WTC11 (cell line): Measurements from ENCODE around the gene MYH10. TPM values are rescaled to one million over a fixed set of nuclear protein-coding genes. Genes with fewer than 3 reads are reported as not detected.

Experiments used
- ATAC-seq: fragments of 200-7000 bp; cut with Tn5 transposase; 2 replicates; pipeline ENCODE4 v1.10.0; 2021; ENCODE audit warnings: mild to moderate bottlenecking, moderate library complexity
- CTCF ChIA-PET: fragments of 300-600 bp; sonication (Branson Sonifier 250); formaldehyde crosslinking; loops from one replicate; lab custom pipeline; 2021; ENCODE audit warnings: antibody characterized with exemption; lab: Charles Lee
- POLR2A ChIA-PET: fragments of 350-600 bp; sonication (Branson Sonifier 250); formaldehyde crosslinking; loops from one replicate; lab custom pipeline; 2021; ENCODE audit warnings: antibody characterized with exemption; lab: Charles Lee
- DNase-seq: peaks from one replicate; pipeline ENCODE4 v3.0.0; 2021; ENCODE audit warnings: low spot score
- H3K27ac Mint-ChIP-seq: 2 replicates; pipeline ENCODE4 v1.8.0; 2021; ENCODE audit warnings: mixed read lengths
- H3K27me3 Mint-ChIP-seq: 2 replicates; pipeline ENCODE4 v1.8.0; 2021; ENCODE audit warnings: low read depth, mild to moderate bottlenecking, moderate library complexity, mixed read lengths
- H3K36me3 Mint-ChIP-seq: 2 replicates; pipeline ENCODE4 v1.8.0; 2021; ENCODE audit warnings: mixed read lengths
- H3K4me1 Mint-ChIP-seq: 2 replicates; pipeline ENCODE4 v1.8.0; 2022; ENCODE audit warnings: mixed read lengths
- H3K4me3 Mint-ChIP-seq: 2 replicates; pipeline ENCODE4 v1.8.0; 2021; ENCODE audit warnings: mild to moderate bottlenecking, moderate library complexity, mixed read lengths
- H3K9me3 Mint-ChIP-seq: 2 replicates; pipeline ENCODE4 v1.8.0; 2021; ENCODE audit warnings: mixed read lengths
- ARID4B ChIP-seq: sonication (generic); formaldehyde crosslinking; IDR thresholded peaks from 2 replicates; pipeline ENCODE4 v1.8.0; 2023; ENCODE audit warnings: missing genetic modification reagents, mild to moderate bottlenecking, borderline replicate concordance
- E2F5 ChIP-seq: sonication (generic); formaldehyde crosslinking; IDR thresholded peaks from 2 replicates; pipeline ENCODE4 v1.8.1; 2022; ENCODE audit warnings: mild to moderate bottlenecking, moderate library complexity, missing genetic modification reagents
- FOXP1 ChIP-seq: sonication (generic); formaldehyde crosslinking; IDR thresholded peaks from 2 replicates; pipeline ENCODE4 v1.8.0; 2022; ENCODE audit warnings: missing genetic modification reagents, mild to moderate bottlenecking, moderate library complexity, borderline replicate concordance
- FOXP4 ChIP-seq: sonication (generic); formaldehyde crosslinking; IDR thresholded peaks from 2 replicates; pipeline ENCODE4 v1.8.0; 2022; ENCODE audit warnings: mild to moderate bottlenecking, missing genetic modification reagents
- NFATC4 ChIP-seq: fragments of 250-450 bp; sonication (Bioruptor Pico); IDR thresholded peaks from 2 replicates; pipeline ENCODE4 v1.9.0; 2021; ENCODE audit warnings: mild to moderate bottlenecking
- OVOL2 ChIP-seq: fragments of 250-450 bp; sonication (Bioruptor Pico); IDR thresholded peaks from 2 replicates; pipeline ENCODE4 v1.9.0; 2021; ENCODE audit warnings: mild to moderate bottlenecking, borderline replicate concordance
- PRRX2 ChIP-seq: fragments of 250-450 bp; sonication (Bioruptor Pico); IDR thresholded peaks from 2 replicates; pipeline ENCODE4 v1.8.0; 2021; ENCODE audit warnings: mild to moderate bottlenecking
- RELA ChIP-seq: sonication (generic); formaldehyde crosslinking; IDR thresholded peaks from 2 replicates; pipeline ENCODE4 v1.8.1; 2022; ENCODE audit warnings: missing genetic modification reagents, mild to moderate bottlenecking, borderline replicate concordance
- SMAD4 ChIP-seq: sonication (generic); formaldehyde crosslinking; IDR thresholded peaks from 2 replicates; pipeline ENCODE4 v1.8.0; 2022; ENCODE audit warnings: mild to moderate bottlenecking, missing genetic modification reagents
- ZBTB43 ChIP-seq: sonication (generic); formaldehyde crosslinking; IDR thresholded peaks from 2 replicates; pipeline ENCODE4 v1.8.1; 2023; ENCODE audit warnings: mild to moderate bottlenecking, missing genetic modification reagents
- ZNF121 ChIP-seq: sonication (generic); formaldehyde crosslinking; IDR thresholded peaks from 2 replicates; pipeline ENCODE4 v1.8.0; 2023; ENCODE audit warnings: missing genetic modification reagents
- ZNF263 ChIP-seq: sonication (generic); formaldehyde crosslinking; IDR thresholded peaks from 2 replicates; pipeline ENCODE4 v1.8.1; 2022; ENCODE audit warnings: low read depth, mild to moderate bottlenecking, moderate library complexity, missing genetic modification reagents
- total RNA-seq: library from RNA; stranded (reverse); gene quantifications from 3 replicates; pipeline ENCODE4 v1.2.3, GENCODE V29; 2021
- TF ChIP-seq, protein P1 (sequence below): sonication (generic); formaldehyde crosslinking; IDR thresholded peaks from 2 replicates; pipeline ENCODE4 v1.8.1; 2023; ENCODE audit warnings: mild to moderate bottlenecking, moderate library complexity, missing genetic modification reagents

MYH10 gene
- total RNA-seq, 1 experiment from 2014 or later, result 231 TPM

DNA sequence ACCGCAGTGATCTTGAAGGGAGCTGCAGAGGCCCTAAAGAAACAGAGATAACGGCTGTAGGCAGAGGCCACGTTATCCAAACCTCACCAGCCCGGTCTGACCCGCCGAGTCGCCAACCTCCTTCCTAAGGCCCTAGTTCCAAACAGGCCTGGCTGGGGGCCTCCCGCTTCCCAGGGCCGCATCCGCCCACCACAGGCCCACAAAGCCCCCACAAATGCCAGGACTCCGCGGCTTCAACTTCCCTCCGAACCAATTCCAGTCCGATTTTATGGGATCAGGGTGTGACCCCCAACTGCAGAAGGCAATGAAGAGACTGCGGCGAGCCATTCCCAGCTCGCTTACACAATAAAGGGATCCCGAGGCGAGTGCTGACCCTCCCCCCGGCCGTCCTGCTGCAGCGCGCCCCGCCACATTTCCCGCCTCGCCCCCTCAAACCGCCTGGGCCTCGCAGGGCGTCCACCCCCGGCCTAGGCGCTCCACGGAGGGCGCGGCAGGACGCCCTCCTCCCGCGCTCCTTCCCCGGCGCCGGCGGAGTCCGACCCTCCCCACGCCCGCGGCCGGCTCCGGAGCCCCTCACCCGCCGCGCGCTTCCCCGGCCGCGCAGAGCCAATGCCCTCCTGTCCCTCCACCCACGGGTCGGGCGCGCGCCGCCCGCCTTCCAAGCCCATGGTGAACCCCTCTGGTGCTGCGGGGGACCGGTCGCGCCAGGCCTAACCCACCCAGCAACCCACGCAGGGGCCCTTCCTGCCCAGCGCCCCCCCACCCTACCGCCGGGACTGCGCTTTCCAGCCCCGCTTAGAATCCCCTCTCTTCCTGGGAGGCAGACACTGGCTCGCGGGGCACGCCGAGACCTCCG lies 926 bp downstream of the MYH10 start:
- Mint-ChIP-seq H3K9me3 (no peaks in the 10 kb centered on the region), H3K4me3 (peak overlapping the region; percentile 98), H3K36me3 (0 out of 2 replicates have a peak, but pooled peaks cover 2% of the 10 kb centered on the region), H3K27ac (peak overlapping the region; percentile 94), H3K4me1 (peaks cover 26% of the 10 kb centered on the region), H3K27me3 (no peaks in the 10 kb centered on the region)
- CTCF ChIA-PET, result interaction anchor here (1.0 to 3.9 kb wide), 4 partner anchors 46 to 259 kb away, joined by 3 to 21 read pairs (median 6); no protein-coding TSS in a partner anchor
- DNase-seq, result peak; percentile 50
- POLR2A ChIA-PET, result interaction anchor here (1.0 to 3.2 kb wide), 4 partner anchors 14 to 110 kb away, joined by 3 to 25 read pairs (median 7); no protein-coding TSS in a partner anchor
- no peak for ATAC-seq
- TF ChIP-seq ZBTB43 (CRISPR knock-in tag) (no peak), FOXP4 (CRISPR knock-in tag) (peak; percentile 2; the same call in 1 of the 2 replicates), FOXP1 (CRISPR knock-in tag) (peak; percentile 36; the same call in 1 of the 2 replicates), ZNF121 (CRISPR knock-in tag) (no peak), ZNF263 (CRISPR knock-in tag) (0 out of 2 replicates have a peak, but pooled peaks have one; percentile 55), PRRX2 (CRISPR knock-in tag) (no peak), E2F5 (CRISPR knock-in tag) (peak; percentile 91), ARID4B (CRISPR knock-in tag) (peak; percentile 51; the same call in 1 of the 2 replicates), SMAD4 (CRISPR knock-in tag) (no peak), OVOL2 (CRISPR knock-in tag) (no peak), NFATC4 (CRISPR knock-in tag) (0 out of 2 replicates have a peak, but pooled peaks have one; percentile 30), RELA (CRISPR knock-in tag) (0 out of 2 replicates have a peak, but pooled peaks have one; percentile 21)
- TF ChIP-seq, protein P1, sequence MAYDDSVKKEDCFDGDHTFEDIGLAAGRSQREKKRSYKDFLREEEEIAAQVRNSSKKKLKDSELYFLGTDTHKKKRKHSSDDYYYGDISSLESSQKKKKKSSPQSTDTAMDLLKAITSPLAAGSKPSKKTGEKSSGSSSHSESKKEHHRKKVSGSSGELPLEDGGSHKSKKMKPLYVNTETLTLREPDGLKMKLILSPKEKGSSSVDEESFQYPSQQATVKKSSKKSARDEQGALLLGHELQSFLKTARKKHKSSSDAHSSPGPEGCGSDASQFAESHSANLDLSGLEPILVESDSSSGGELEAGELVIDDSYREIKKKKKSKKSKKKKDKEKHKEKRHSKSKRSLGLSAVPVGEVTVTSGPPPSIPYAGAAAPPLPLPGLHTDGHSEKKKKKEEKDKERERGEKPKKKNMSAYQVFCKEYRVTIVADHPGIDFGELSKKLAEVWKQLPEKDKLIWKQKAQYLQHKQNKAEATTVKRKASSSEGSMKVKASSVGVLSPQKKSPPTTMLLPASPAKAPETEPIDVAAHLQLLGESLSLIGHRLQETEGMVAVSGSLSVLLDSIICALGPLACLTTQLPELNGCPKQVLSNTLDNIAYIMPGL, result peak; percentile 55
